Measurements from ENCODE around the gene GRIK4.

Gene GRIK4

GRCh38 chr11:120473503-120473902 is 38.0 kb upstream of the GRIK4 start:
- no peak overlapping the region for H3K4me3 ChIP-seq (ENCODE audit: low read depth, low read length)
- no peak for DNase-seq (ENCODE audit: low read depth, low spot score)
- ChIA-PET POLR2A (no interaction called here), CTCF (interaction anchor here (1.2 to 1.4 kb wide), 2 partner anchors 97 to 139 kb away, joined by 3 to 5 read pairs; no protein-coding TSS in a partner anchor)
- no peak for TF ChIP-seq CTCF (IDR thresholded peaks at IDR 0.05; ENCODE audit: insufficient read depth, low read length, missing control alignments)

DNA sequence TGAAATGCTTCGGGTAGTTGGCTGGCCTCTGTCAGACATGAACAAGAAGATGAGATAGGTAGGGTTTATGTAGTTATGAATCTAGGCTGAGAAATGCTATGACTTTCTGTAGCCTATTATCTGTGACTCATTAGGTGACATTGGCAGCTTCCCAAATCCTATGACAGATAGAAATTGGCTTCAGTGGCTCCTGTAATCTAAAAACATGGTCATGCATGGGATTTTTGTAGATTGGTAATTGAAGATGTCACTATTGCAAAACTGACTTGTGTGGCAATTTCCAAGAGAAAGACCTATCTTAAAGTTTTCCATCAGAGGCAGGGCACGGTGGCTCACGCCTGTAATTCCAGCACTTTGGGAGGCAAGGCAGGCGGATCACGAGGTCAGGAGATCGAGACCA is 29.4 kb upstream of the GRIK4 start:
- H3K4me3 ChIP-seq (ENCODE audit: low read depth, low read length): no peak overlapping the region
- DNase-seq (ENCODE audit: low read depth, low spot score): no peak
- CTCF ChIA-PET: interaction anchor here (1.4 kb wide), 1 partner anchor 147 kb away, joined by 5 read pairs; no protein-coding TSS in a partner anchor
- POLR2A ChIA-PET: no interaction called here
- no peak for TF ChIP-seq CTCF (IDR thresholded peaks at IDR 0.05; ENCODE audit: insufficient read depth, low read length, missing control alignments)

DNA sequence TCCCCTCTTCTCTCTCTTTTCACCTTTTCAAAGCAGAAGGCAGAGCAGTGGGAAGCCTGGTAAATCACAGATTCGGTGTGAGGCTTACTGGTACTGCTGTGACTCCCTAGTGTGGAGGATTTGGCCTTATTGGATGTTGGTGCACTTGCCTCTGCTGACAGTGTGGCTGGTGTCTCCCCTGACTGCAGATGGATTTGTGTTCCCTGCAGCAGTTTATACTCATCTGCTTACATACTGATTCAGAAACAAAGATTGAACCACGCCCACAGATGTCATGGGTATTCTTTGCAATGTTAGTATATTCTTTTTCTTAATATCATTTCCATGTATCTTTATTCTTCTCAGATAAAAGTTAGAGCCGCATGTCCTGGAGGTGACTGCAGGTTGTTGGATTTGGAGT is 26.8 kb upstream of the GRIK4 start:
- ChIA-PET CTCF (interaction anchor here (1.3 kb wide), 1 partner anchor 15 kb away, joined by 3 read pairs; no protein-coding TSS in a partner anchor), POLR2A (no interaction called here)
- no peak overlapping the region for H3K4me3 ChIP-seq (ENCODE audit: low read depth, low read length)
- no peak for TF ChIP-seq CTCF (IDR thresholded peaks at IDR 0.05; ENCODE audit: insufficient read depth, low read length, missing control alignments)
- no peak for DNase-seq (ENCODE audit: low read depth, low spot score)

GRCh38 chr11:120486138-120486537 is 25.4 kb upstream of the GRIK4 start:
- H3K4me3 ChIP-seq (ENCODE audit: low read depth, low read length): no peak overlapping the region
- CTCF ChIA-PET: no interaction called here
- no peak for DNase-seq (ENCODE audit: low read depth, low spot score)
- POLR2A ChIA-PET: no interaction called here
- TF ChIP-seq CTCF (IDR thresholded peaks at IDR 0.05; ENCODE audit: insufficient read depth, low read length, missing control alignments): no peak

DNA sequence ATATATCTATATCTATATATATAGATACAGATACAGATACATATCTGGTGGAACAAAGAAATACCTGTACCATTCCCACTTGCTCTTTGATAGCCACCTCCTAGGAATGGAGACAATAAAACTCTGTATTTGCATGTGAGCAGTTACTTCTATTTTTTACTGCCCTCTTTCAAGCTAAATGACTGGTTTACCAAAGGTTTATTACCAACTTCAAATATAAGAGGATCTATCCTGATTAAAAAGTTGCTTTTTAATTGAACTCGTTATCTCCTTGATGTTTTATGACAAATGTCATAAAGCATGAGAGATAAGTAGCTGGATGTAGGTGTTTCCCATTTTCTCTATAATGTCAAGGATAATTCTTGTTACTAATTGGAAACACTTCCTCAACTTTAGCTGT is 21.7 kb upstream of the GRIK4 start:
- ChIA-PET CTCF (interaction anchor here (0.9 to 1.3 kb wide), 4 partner anchors 11 to 20 kb away, joined by 3 to 7 read pairs (median 3); no protein-coding TSS in a partner anchor), POLR2A (no interaction called here)
- H3K4me3 ChIP-seq (ENCODE audit: low read depth, low read length): no peak overlapping the region
- DNase-seq (ENCODE audit: low read depth, low spot score): no peak
- TF ChIP-seq CTCF (IDR thresholded peaks at IDR 0.05; ENCODE audit: insufficient read depth, low read length, missing control alignments): no peak

DNA sequence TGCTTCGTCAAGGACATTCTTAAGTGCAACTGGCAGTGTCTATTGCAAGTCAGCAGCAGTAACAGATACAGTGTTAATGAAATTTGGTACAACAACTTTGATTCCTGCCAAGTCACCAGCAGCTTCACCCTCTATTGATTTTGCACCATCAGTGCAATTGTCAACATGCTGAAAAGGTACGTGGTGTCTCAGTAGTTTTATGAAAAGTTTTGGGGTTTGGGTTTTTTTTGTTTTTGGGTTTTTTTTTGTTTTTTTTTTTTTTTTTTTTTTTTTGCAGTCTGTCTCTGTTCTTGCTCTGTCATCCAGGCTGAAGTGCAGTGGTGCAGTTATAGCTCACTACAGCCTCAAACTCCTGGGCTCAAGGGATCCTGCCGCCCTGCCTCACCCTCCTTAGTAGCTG is 19.1 kb upstream of the GRIK4 start:
- DNase-seq (ENCODE audit: low read depth, low spot score): no peak
- TF ChIP-seq CTCF (IDR thresholded peaks at IDR 0.05; ENCODE audit: insufficient read depth, low read length, missing control alignments): no peak
- ChIA-PET CTCF (interaction anchor here (0.6 kb wide), 1 partner anchor 144 kb away, joined by 3 read pairs; no protein-coding TSS in a partner anchor), POLR2A (no interaction called here)
- no peak overlapping the region for H3K4me3 ChIP-seq (ENCODE audit: low read depth, low read length)

All from AG04449 (cell line).